ENCODE results near the gene ZNF41.

Gene ZNF41

GRCh38 chrX:47489507-47490275 lies 6.7 kb upstream of the ZNF41 start:
- DNase-seq: no peak

GRCh38 chrX:47484885-47485284 lies 1.9 kb upstream of the ZNF41 start:
- no peak for DNase-seq

- DNase-seq: no peak
Measured at GRCh38 chrX:47483306-47484268, 565 bp upstream of the ZNF41 start.

- no peak for DNase-seq
Measured at GRCh38 chrX:47482065-47482511, 934 bp downstream of the ZNF41 start.

- no peak for DNase-seq
Measured at GRCh38 chrX:47481160-47481559, 1.9 kb downstream of the ZNF41 start.

GRCh38 chrX:47480576-47480975 lies 2.4 kb downstream of the ZNF41 start:
- no peak for DNase-seq

- no peak for DNase-seq
Measured at GRCh38 chrX:47475476-47475875, 7.5 kb downstream of the ZNF41 start.

GRCh38 chrX:47467106-47467505 lies 15.9 kb downstream of the ZNF41 start:
- DNase-seq: no peak

- DNase-seq: no peak
Measured at GRCh38 chrX:47460561-47460960, 22.5 kb downstream of the ZNF41 start.

- no peak for DNase-seq
Measured at GRCh38 chrX:47458528-47458927, 24.5 kb downstream of the ZNF41 start.

- no peak for DNase-seq
Measured at GRCh38 chrX:47456080-47456479, 26.9 kb downstream of the ZNF41 start.

- DNase-seq: no peak
Measured at GRCh38 chrX:47452112-47452511, 30.9 kb downstream of the ZNF41 start.

GRCh38 chrX:47448165-47448806 lies 34.7 kb downstream of the ZNF41 start:
- no peak for DNase-seq

GRCh38 chrX:47447607-47448006 lies 35.4 kb downstream of the ZNF41 start:
- DNase-seq: no peak

- no peak for DNase-seq
Measured at GRCh38 chrX:47446971-47447370, 36.1 kb downstream of the ZNF41 start.

- no peak for DNase-seq
Measured at GRCh38 chrX:47446431-47446830, 36.6 kb downstream of the ZNF41 start.

- no peak for DNase-seq
Measured at GRCh38 chrX:47430925-47431324, 52.1 kb downstream of the ZNF41 start.

- no peak for DNase-seq
Measured at GRCh38 chrX:47422444-47422843, 60.6 kb downstream of the ZNF41 start.

GRCh38 chrX:47420962-47421361 lies 62.1 kb downstream of the ZNF41 start:
- no peak for DNase-seq

GRCh38 chrX:47420265-47420664 lies 62.8 kb downstream of the ZNF41 start:
- DNase-seq: no peak

GRCh38 chrX:47413179-47413594 lies 69.8 kb downstream of the ZNF41 start:
- DNase-seq: no peak

All from NCI-H524 treated with DMSO at 0.1 percent for 48 hours (cell line).